ENCODE measurements around the gene LIAS. TPM values are rescaled to one million over a fixed set of nuclear protein-coding genes. Genes with fewer than 3 reads are reported as not detected.

The LIAS gene
- total and polyA plus RNA-seq, 2 donors (not counting 1 experiment from before 2014, with no cell fraction given) = 12.0 to 20.9 TPM

DNA sequence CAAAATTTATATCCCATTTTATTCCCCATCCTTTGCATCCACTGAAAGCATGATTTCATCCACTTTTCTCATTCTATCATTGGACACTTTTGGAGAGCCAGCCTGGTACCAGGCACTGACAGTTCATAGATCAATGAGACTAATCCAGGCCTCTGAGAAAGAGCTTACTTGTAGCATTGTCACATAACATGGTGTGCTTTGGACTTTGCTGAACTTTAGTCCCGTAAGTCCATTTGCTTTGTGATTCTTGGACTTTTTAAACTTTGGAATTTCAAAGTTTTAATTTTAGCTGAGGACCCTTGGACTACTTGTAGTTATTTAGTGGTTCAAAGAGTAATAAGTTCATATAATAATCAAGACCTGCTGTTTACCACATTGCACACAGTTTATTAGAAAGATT, 11.5 kb downstream of the LIAS start:
- Histone ChIP-seq H3K9ac (ENCODE audit: low read length) (no peak overlapping the region), H3K4me3 (ENCODE audit: control extremely low read depth in 1 of 5, extremely low read depth in 1 of 5, insufficient read depth in 1 of 5, low read depth in 2 of 5, low read length in 4 of 5) (no peak overlapping the region), H2AFZ (ENCODE audit: insufficient read depth, low read depth, low read length, poor library complexity, severe bottlenecking) (no peak overlapping the region), H3K4me2 (replicated peaks; ENCODE audit: low read depth, low read length, poor library complexity, severe bottlenecking) (no peak overlapping the region), H3K4me1 (ENCODE audit: control insufficient read depth in 2 of 2, insufficient read depth in 2 of 2, low read length in 2 of 2) (peaks cover 5 to 7% of the 10 kb centered on the region in 2 donors), H4K20me1 (ENCODE audit: control insufficient read depth, insufficient read depth, low read length, poor library complexity, severe bottlenecking) (no peaks in the 10 kb centered on the region), H3K27ac (ENCODE audit: low read length in 2 of 2) (peak overlapping the region in 1 of 2 donors; percentile 68), H3K27me3 (replicated peaks in 1 of 4; ENCODE audit: control extremely low read depth in 1 of 4, control insufficient read depth in 3 of 4, insufficient read depth in 4 of 4, low read length in 3 of 4) (no peaks in the 10 kb centered on the region), H3K79me2 (ENCODE audit: control insufficient read depth, insufficient read depth, low read length) (no peaks in the 10 kb centered on the region), H3K9me3 (ENCODE audit: control extremely low read depth in 1 of 3, control insufficient read depth in 2 of 3, insufficient read depth in 1 of 3, low read length in 2 of 3) (no peaks in the 10 kb centered on the region), H3K36me3 (replicated peaks in 1 of 2; ENCODE audit: control extremely low read depth in 1 of 2, control insufficient read depth in 1 of 2, extremely low read depth in 1 of 2, insufficient read depth in 2 of 2, low read length in 1 of 2) (peaks cover 3 to 5% of the 10 kb centered on the region in 2 experiments)
- POLR2A ChIA-PET = no interaction called here
- Mint-ChIP-seq H3K9me3 (ENCODE audit: insufficient read depth) (no peaks in the 10 kb centered on the region), H3K27me3 (no peaks in the 10 kb centered on the region), H3K27ac (peak overlapping the region; percentile 51), H3K4me3 (no peak overlapping the region), H3K4me1 (peaks cover 9% of the 10 kb centered on the region)
- intact Hi-C loops (cut with micrococcal nuclease) = no loop called here
- no CpG with 5 or more reads among the region's 1 CpG for WGBS (ENCODE audit: insufficient coverage)
- DNase-seq = no peak
- no peak for TF ChIP-seq EZH2 (IDR thresholded peaks at IDR 0.05; ENCODE audit: borderline replicate concordance, insufficient read depth, low read depth, low read length, poor library complexity, severe bottlenecking)
- TF ChIP-seq, protein P1, sequence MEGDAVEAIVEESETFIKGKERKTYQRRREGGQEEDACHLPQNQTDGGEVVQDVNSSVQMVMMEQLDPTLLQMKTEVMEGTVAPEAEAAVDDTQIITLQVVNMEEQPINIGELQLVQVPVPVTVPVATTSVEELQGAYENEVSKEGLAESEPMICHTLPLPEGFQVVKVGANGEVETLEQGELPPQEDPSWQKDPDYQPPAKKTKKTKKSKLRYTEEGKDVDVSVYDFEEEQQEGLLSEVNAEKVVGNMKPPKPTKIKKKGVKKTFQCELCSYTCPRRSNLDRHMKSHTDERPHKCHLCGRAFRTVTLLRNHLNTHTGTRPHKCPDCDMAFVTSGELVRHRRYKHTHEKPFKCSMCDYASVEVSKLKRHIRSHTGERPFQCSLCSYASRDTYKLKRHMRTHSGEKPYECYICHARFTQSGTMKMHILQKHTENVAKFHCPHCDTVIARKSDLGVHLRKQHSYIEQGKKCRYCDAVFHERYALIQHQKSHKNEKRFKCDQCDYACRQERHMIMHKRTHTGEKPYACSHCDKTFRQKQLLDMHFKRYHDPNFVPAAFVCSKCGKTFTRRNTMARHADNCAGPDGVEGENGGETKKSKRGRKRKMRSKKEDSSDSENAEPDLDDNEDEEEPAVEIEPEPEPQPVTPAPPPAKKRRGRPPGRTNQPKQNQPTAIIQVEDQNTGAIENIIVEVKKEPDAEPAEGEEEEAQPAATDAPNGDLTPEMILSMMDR (IDR thresholded peaks at IDR 0.05) = no peak
- CTCF ChIA-PET = interaction anchor here (0.6 to 2.9 kb wide), 10 partner anchors 12 to 508 kb away, joined by 3 to 40 read pairs (median 18); partner anchors contain the start of genes LIAS, RPL9, SMIM14 and UBE2K
- no peak for ATAC-seq (ENCODE audit: low read depth)

DNA sequence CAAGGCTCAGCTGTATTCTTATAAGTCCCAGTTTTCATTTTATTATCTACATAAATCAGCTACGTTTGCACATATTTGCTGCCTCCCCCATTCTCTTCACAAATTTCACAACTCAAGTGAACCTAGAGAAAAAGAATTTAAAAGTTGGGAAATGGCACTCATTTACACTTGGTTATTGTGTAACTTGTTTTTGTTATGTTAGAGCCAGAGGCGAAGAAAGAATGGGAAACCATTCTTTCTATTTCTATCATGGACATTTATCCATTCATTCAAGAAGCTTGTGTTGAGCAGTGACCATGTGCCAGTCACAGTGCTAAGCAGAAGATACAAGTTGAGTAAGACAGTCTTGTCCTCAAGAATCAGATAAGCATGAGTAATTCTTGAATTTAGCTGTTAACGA, 13.5 kb downstream of the LIAS start:
- no peaks in the 10 kb centered on the region for H3K27me3 ChIP-seq (replicated peaks in 1 of 4; ENCODE audit: control extremely low read depth in 1 of 4, control insufficient read depth in 3 of 4, insufficient read depth in 4 of 4, low read length in 3 of 4)
- no peak for TF ChIP-seq EZH2 (IDR thresholded peaks at IDR 0.05; ENCODE audit: borderline replicate concordance, insufficient read depth, low read depth, low read length, poor library complexity, severe bottlenecking)
- TF ChIP-seq, protein P1 (IDR thresholded peaks at IDR 0.05) = no peak
- intact Hi-C loops (cut with micrococcal nuclease) = no loop called here
- Mint-ChIP-seq H3K4me1 (peaks cover 9% of the 10 kb centered on the region), H3K4me3 (no peak overlapping the region), H3K27ac (no peak overlapping the region), H3K27me3 (no peaks in the 10 kb centered on the region), H3K9me3 (ENCODE audit: insufficient read depth) (no peaks in the 10 kb centered on the region)
- no peaks in the 10 kb centered on the region for H3K9me3 ChIP-seq (ENCODE audit: control extremely low read depth in 1 of 3, control insufficient read depth in 2 of 3, insufficient read depth in 1 of 3, low read length in 2 of 3)
- no peak overlapping the region for H2AFZ ChIP-seq (ENCODE audit: insufficient read depth, low read depth, low read length, poor library complexity, severe bottlenecking)
- no peak for DNase-seq
- no CpG with 5 or more reads among the region's 3 CpGs for WGBS (ENCODE audit: insufficient coverage)
- H3K9ac ChIP-seq (ENCODE audit: low read length) = no peak overlapping the region
- ATAC-seq (ENCODE audit: low read depth) = no peak
- H3K4me2 ChIP-seq (replicated peaks; ENCODE audit: low read depth, low read length, poor library complexity, severe bottlenecking) = no peak overlapping the region
- ChIA-PET POLR2A (no interaction called here), CTCF (interaction anchor here (0.5 to 1.5 kb wide), 6 partner anchors 16 to 844 kb away, joined by 3 to 4 read pairs (median 3); no protein-coding TSS in a partner anchor)
- H3K4me1 ChIP-seq (ENCODE audit: control insufficient read depth in 2 of 2, insufficient read depth in 2 of 2, low read length in 2 of 2) = peaks cover 5 to 7% of the 10 kb centered on the region in 2 donors
- H3K36me3 ChIP-seq (replicated peaks in 1 of 2; ENCODE audit: control extremely low read depth in 1 of 2, control insufficient read depth in 1 of 2, extremely low read depth in 1 of 2, insufficient read depth in 2 of 2, low read length in 1 of 2) = peaks cover 3% of the 10 kb centered on the region in 2 experiments
- H4K20me1 ChIP-seq (ENCODE audit: control insufficient read depth, insufficient read depth, low read length, poor library complexity, severe bottlenecking) = no peaks in the 10 kb centered on the region
- H3K4me3 ChIP-seq (ENCODE audit: control extremely low read depth in 1 of 5, extremely low read depth in 1 of 5, insufficient read depth in 1 of 5, low read depth in 2 of 5, low read length in 4 of 5) = no peak overlapping the region
- no peaks in the 10 kb centered on the region for H3K79me2 ChIP-seq (ENCODE audit: control insufficient read depth, insufficient read depth, low read length)
- H3K27ac ChIP-seq (ENCODE audit: low read length in 2 of 2) = no peak overlapping the region
